Activated CD8-positive, alpha-beta memory T cell treated with anti-CD3 and anti-CD28 coated beads, Interleukin-2, amount 10 ng/mL, durations not matched to agents 7 days and 5 days (primary cell): ENCODE results near the gene CLIC5. TPM values are rescaled to one million over a fixed set of nuclear protein-coding genes. Genes with fewer than 3 reads are reported as not detected.

Experiments
- ATAC-seq: fragments of 150-1000 bp; cut with Tn5 transposase; one replicate; pipeline ENCODE4 v1.10.0; 2021; ENCODE audit warnings: moderate library complexity
- CTCF ChIA-PET: fragments of 350-600 bp; sonication (Branson Sonifier 250); formaldehyde crosslinking; loops from one replicate; lab custom pipeline; 2021; ENCODE audit warnings: antibody characterized with exemption; lab: Charles Lee
- DNase-seq: peaks from one replicate; pipeline ENCODE4 v3.0.0-alpha.2; 2020
- H3K27ac Mint-ChIP-seq: one replicate; pipeline ENCODE4 v1.8.0; 2021; ENCODE audit warnings: mild to moderate bottlenecking, mixed read lengths
- H3K27me3 Mint-ChIP-seq: one replicate; pipeline ENCODE4 v1.8.0; 2021; ENCODE audit warnings: mixed read lengths
- H3K36me3 Mint-ChIP-seq: one replicate; pipeline ENCODE4 v1.8.0; 2021; ENCODE audit warnings: mild to moderate bottlenecking, mixed read lengths
- H3K4me1 Mint-ChIP-seq: one replicate; pipeline ENCODE4 v1.8.0; 2021; ENCODE audit warnings: mixed read lengths
- H3K4me3 Mint-ChIP-seq: one replicate; pipeline ENCODE4 v1.8.0; 2021; ENCODE audit warnings: mild to moderate bottlenecking, moderate library complexity, mixed read lengths
- H3K9me3 Mint-ChIP-seq: one replicate; pipeline ENCODE4 v1.8.0; 2022; ENCODE audit warnings: low read depth, mixed read lengths
- total RNA-seq, 2 experiments: library from RNA; stranded (reverse); gene quantifications; one replicate each; pipeline ENCODE4 v1.2.3, GENCODE V29; 2021

CLIC5 gene
- total RNA-seq, result 1 to 10 TPM; 6.3 to 7.3 TPM

DNA sequence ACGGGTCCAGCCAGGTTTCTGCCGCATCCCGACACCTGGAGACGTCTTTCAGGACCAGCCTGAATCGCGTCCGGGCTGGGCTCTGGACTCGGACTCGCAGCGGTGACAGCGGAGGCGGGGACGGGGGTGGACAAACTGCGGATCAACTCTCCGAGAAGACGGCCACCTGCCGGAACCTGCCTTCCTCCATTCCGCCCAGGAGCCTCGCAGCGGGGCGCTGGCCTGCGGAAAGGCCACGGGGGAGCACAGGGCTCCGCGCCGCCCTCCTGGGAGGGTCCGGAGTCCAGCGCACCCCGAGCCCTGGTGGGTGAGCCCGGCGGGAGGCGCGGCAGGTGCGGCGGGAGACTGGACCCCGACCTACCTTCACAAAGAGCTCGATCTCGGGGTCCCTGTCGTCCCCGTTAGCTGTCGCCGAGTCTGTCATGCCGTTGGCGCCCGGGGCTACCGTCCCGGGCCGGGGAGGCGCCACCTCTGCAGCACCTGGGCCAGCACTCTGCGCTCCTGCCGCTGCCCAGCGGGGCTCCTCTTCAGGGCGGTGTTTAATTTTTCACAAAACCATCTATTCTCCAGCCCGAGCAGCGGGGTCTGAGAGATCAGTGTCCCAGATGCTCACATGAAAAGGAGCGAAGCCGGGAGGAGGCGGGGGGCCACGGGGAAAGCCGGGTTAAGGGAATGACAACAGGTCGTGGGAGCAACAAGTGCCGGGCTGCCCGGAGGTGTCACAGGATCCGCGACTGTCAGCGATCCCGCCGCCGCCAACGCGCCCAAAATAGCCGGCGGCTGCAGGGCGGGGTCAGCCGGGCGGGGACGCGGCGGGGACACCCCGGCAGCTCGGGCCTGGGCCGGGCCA lies at the start of gene CLIC5:
CLIC5 (minus strand) TSS at position 742 of the 850 bp plus-strand sequence; CDS start at position 424, 318 bp downstream.
- peak; percentile 52 for DNase-seq
- peak; percentile 41 for ATAC-seq
- H3K9me3 Mint-ChIP-seq, result no peaks in the 10 kb centered on the region
- H3K36me3 Mint-ChIP-seq, result peaks cover 2% of the 10 kb centered on the region
- H3K4me3 Mint-ChIP-seq, result peak within 1 kb of the TSS; percentile 77
- CTCF ChIA-PET, result no interaction called here
- peaks cover 51% of the 10 kb centered on the region for H3K4me1 Mint-ChIP-seq
- H3K27me3 Mint-ChIP-seq, result peaks cover 18% of the 10 kb centered on the region
- peak within 1 kb of the TSS; percentile 72 for H3K27ac Mint-ChIP-seq

DNA sequence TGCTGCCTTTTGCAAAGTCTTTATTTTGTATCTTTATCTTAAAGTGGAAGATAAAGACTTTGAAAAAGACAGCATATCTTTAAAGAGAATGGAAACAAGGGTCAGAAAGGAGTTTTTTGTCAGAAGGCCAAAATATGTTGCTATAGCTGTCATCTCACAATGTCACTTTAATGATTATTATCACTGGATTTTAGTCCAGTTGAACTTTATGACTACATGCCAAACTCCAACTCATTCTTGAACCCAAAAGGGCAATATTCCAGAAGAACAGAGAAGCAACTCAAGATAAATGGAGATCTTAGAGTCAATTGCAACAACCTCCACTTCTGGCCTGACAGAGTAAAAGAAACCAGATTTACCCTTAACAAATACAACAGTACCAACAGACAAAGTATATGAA lies 47.3 kb upstream of the CLIC5 start:
- H3K4me3 Mint-ChIP-seq, result no peak overlapping the region
- H3K36me3 Mint-ChIP-seq, result no peaks in the 10 kb centered on the region
- H3K27me3 Mint-ChIP-seq, result peaks cover 20% of the 10 kb centered on the region
- H3K27ac Mint-ChIP-seq, result no peak overlapping the region
- no peak for DNase-seq
- no peak for ATAC-seq
- H3K9me3 Mint-ChIP-seq, result no peaks in the 10 kb centered on the region
- CTCF ChIA-PET, result no interaction called here
- H3K4me1 Mint-ChIP-seq, result no peaks in the 10 kb centered on the region

DNA sequence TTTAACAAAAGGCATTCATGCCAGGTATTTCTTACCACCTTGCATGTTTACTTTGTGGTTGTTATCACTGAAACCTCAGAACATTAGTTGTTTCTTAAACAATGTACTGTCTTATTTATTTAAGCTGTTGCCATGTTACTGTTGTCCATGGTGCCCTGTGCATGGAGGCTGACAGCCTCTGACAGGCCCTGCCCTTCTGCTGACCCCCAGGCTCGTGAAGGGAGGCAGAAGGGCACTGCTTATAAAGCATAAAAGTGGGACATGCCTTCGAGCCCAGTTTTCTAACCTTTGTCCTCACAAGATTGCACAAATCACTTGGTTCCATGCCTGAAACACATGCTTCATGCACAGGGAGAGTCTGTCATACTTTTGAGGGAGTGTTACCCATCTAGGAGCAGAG lies 46.7 kb upstream of the CLIC5 start:
- Mint-ChIP-seq H3K9me3 (no peaks in the 10 kb centered on the region), H3K4me1 (no peaks in the 10 kb centered on the region), H3K36me3 (no peaks in the 10 kb centered on the region), H3K27ac (no peak overlapping the region), H3K4me3 (no peak overlapping the region), H3K27me3 (peaks cover 20% of the 10 kb centered on the region)
- CTCF ChIA-PET, result interaction anchor here (0.7 kb wide), 1 partner anchor 10 kb away, joined by 3 read pairs; no protein-coding TSS in a partner anchor
- no peak for DNase-seq
- ATAC-seq, result no peak

DNA sequence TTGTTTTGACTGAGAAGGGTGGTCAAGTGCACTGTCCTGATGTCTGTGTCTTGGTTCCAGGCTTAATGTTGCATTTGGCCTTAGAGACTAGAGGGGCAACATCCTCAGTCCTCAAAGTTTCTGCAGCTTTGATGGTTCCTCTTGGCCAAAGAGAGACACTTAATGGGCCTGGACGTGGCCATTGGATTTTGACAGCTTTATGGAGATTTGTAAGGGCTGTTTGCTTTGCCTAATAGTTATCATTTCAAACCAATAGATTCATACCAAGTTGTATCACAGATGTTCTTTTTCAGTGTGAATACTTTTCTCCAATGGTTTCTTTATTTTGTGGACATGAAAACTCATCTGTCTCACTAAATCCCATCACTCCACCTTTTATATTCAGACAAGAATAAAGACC lies 45.8 kb upstream of the CLIC5 start:
- ATAC-seq (no peak), DNase-seq (no peak)
- no peak overlapping the region for H3K27ac Mint-ChIP-seq
- CTCF ChIA-PET, result interaction anchor here (1.0 kb wide), 1 partner anchor 131 kb away, joined by 3 read pairs; no protein-coding TSS in a partner anchor
- H3K36me3 Mint-ChIP-seq, result no peaks in the 10 kb centered on the region
- no peaks in the 10 kb centered on the region for H3K4me1 Mint-ChIP-seq
- H3K9me3 Mint-ChIP-seq, result no peaks in the 10 kb centered on the region
- H3K4me3 Mint-ChIP-seq, result no peak overlapping the region
- peaks cover 22% of the 10 kb centered on the region for H3K27me3 Mint-ChIP-seq

DNA sequence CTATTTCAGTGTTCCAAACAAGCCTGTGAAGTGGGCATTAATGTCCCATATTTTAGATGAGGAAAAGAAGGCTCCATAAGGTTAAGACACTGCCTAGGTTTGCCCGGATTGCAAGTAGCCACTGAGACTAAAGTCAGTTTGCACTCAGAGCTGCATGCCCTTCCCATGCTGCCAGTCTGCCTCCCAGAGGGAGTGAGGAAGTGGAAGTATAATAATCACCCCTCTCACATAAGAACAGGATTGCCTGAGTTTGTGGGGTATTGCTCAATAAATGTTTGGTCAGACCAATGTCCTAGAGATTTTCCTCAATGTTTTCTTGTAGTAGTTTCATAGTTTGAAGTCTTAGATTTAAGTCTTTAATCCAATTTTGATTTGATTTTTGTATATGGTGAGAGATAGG lies 43.9 kb upstream of the CLIC5 start:
- Mint-ChIP-seq H3K4me3 (no peak overlapping the region), H3K27me3 (peaks cover 12% of the 10 kb centered on the region), H3K36me3 (no peaks in the 10 kb centered on the region), H3K27ac (no peak overlapping the region), H3K9me3 (no peaks in the 10 kb centered on the region), H3K4me1 (no peaks in the 10 kb centered on the region)
- ATAC-seq, result no peak
- CTCF ChIA-PET, result interaction anchor here (1.0 kb wide), 1 partner anchor 129 kb away, joined by 3 read pairs; no protein-coding TSS in a partner anchor
- no peak for DNase-seq

DNA sequence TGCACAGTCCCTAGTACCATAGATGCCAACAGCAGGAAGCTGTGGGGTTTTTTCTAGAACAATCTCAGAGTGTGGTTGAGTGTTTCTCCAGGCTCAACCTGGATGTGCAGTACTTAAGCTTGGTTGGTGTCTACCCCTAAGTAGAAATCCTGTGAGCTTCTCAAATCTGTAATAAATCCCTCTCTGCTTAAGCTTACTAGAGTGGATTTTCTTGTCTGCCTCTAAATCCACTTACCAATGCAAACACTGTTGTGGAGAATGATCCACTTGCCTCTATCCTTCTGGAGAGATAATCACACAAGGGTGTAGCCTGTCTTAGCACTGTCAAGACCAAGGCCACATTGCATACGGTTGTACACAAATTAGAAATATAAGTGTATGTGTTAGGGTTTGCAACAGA lies 43.3 kb upstream of the CLIC5 start:
- ATAC-seq, result no peak
- CTCF ChIA-PET, result interaction anchor here (1.0 kb wide), 1 partner anchor 128 kb away, joined by 3 read pairs; no protein-coding TSS in a partner anchor

DNA sequence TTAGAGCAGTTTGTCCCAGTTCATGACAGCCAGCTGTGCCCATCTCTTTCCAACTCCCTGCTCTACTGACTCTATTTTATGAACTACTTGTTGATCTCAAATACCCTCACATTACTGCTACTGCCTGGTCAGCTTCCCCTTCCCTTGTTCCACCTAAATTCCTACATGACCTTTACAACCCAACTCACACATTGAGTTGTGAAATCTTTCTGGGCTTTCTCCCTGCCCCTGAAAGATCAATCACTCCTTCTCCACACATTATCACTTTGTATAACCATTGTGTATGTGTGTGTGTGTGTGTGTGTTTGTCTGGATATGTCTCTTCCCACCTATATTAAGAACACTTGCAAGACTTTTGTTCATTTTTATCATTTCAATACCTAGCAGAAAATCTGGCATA lies 42.1 kb upstream of the CLIC5 start:
- Mint-ChIP-seq H3K4me1 (peaks cover 14% of the 10 kb centered on the region), H3K36me3 (peaks cover 3% of the 10 kb centered on the region), H3K9me3 (no peaks in the 10 kb centered on the region), H3K27me3 (peaks cover 6% of the 10 kb centered on the region), H3K27ac (no peak overlapping the region), H3K4me3 (no peak overlapping the region)
- DNase-seq (no peak), ATAC-seq (no peak)
- CTCF ChIA-PET, result no interaction called here

More for the DNA sequence above, 43.3 kb upstream of the CLIC5 start:
- DNase-seq, result no peak
- no peak overlapping the region for H3K27ac Mint-ChIP-seq
- no peak overlapping the region for H3K4me3 Mint-ChIP-seq
- peaks cover 4% of the 10 kb centered on the region for H3K4me1 Mint-ChIP-seq
- peaks cover 3% of the 10 kb centered on the region for H3K36me3 Mint-ChIP-seq
- no peaks in the 10 kb centered on the region for H3K9me3 Mint-ChIP-seq
- peaks cover 11% of the 10 kb centered on the region for H3K27me3 Mint-ChIP-seq

DNA sequence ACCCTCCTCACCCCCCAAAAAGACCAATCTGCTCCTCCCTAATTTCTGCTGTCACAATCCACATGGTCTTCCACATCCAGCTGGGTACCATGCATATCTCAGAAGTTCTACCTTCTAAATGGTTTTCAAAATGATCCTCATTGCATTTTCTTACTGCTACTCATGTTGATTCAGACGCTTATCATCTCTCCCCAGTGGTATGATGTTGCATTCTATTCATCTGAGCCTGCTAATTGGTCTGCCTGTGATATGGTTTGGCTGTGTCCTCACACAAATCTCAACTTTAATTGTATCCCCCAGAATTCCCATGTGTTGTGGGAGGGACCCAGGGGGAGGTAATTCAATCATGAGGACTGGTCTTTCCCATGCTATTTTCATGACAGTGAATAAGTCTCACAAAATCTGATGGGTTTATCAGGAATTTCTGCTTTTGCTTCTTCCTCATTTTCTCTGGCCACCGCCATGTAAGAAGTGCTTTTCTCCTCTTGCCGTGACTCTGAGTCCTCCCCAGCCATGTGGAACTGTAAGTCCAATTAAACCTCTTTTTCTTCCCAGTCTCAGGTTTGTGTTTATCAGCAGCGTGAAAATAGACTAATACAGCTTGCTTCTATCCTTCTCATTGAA lies 41.4 kb upstream of the CLIC5 start:
- no peaks in the 10 kb centered on the region for H3K9me3 Mint-ChIP-seq
- DNase-seq (no peak), ATAC-seq (no peak)
- H3K27ac Mint-ChIP-seq, result no peak overlapping the region
- H3K4me3 Mint-ChIP-seq, result no peak overlapping the region
- CTCF ChIA-PET, result no interaction called here
- peaks cover 18% of the 10 kb centered on the region for H3K4me1 Mint-ChIP-seq
- H3K27me3 Mint-ChIP-seq, result peaks cover 6% of the 10 kb centered on the region
- peaks cover 3% of the 10 kb centered on the region for H3K36me3 Mint-ChIP-seq

DNA sequence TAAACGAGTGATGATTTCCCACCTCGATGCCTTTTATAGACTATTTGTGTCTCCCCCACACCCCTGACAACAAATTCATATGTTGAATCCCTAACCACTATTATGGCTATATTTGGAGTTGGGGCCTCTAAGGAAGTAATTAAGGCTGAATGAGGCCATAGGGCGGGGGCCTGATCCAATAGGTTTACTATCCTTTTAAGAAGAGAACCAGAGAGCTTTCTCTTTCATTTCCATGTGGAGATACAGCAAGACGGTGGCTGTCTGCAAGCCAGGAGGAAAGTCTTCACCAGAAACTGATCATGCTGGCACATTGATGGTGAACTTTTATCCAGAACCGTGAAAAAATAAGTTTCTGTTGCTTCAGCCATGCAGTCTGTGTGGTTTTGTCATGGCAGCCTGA lies 38.9 kb upstream of the CLIC5 start:
- DNase-seq, result no peak
- ATAC-seq, result no peak
- Mint-ChIP-seq H3K9me3 (no peaks in the 10 kb centered on the region), H3K27me3 (peaks cover 6% of the 10 kb centered on the region), H3K4me1 (peaks cover 18% of the 10 kb centered on the region), H3K4me3 (no peak overlapping the region), H3K27ac (no peak overlapping the region), H3K36me3 (peaks cover 3% of the 10 kb centered on the region)
- CTCF ChIA-PET, result interaction anchor here (2.0 kb wide), 1 partner anchor 124 kb away, joined by 5 read pairs; no protein-coding TSS in a partner anchor

DNA sequence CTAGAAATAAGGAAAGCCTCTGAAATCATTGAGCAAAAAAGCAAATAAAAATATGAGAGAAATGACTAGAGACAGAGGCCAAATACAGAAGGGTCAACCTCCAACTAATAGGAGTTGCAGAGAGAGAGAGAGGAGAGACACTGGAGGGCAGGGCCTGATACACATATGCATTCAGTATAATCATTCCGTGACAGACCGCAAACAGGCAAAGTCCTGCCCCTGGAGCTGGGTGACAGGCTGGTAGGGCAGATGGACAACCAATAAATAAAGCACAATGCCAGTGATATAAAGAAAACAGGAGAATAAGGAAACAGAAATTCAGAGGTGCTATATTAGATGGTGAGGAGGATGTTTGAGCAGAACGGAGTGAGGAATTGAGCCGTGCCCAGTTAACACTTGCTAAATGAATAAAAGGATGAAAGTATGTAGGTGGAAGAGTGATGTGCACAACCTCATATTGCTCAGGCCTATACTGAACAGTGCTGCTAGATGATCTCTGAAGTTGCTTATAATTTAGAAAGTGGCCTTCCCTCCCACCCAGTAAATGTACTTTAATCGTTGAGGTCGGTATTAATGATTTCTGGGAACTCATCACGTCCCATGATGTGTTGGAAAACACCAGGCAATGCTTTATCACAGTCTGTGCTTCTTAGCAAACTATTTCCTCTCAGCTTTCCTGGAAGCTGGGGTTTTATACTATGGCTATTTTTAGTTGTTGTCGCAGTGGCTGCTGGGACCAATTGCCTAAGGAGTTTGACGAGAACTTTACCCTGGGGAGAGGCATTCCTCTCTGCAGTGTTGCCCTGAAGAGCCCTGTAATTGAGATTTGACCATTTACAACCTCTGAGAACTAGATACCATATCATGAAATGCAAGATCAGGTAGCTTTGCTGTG lies 37.6 kb upstream of the CLIC5 start:
- DNase-seq (no peak), ATAC-seq (no peak)
- no peak overlapping the region for H3K4me3 Mint-ChIP-seq
- no peaks in the 10 kb centered on the region for H3K9me3 Mint-ChIP-seq
- CTCF ChIA-PET, result interaction anchor here (0.6 to 1.1 kb wide), 4 partner anchors 9 to 138 kb away, joined by 3 to 4 read pairs (median 3); no protein-coding TSS in a partner anchor
- no peak overlapping the region for H3K27ac Mint-ChIP-seq
- peaks cover 18% of the 10 kb centered on the region for H3K4me1 Mint-ChIP-seq
- peaks cover 3% of the 10 kb centered on the region for H3K36me3 Mint-ChIP-seq
- H3K27me3 Mint-ChIP-seq, result peaks cover 5% of the 10 kb centered on the region

DNA sequence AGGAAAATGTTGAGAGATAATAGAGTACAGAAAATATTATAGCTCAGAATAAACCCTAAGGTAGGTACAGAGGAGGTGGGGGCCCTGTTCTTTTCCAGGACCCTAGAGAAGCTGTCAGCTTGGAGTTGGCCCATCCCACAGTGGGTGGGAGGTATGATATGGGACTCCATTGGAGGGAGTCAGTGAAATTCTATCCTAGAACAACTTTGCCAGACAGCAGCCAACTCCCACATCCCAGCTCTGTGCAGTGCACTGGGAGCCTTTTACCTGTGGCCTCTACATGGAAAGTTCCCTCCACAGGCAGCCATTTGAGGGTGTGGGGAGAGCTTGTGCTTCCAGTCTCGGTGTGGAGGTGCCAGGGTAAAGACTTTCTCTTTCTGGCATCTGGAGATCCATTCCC lies 36.8 kb upstream of the CLIC5 start:
- no peak overlapping the region for H3K27ac Mint-ChIP-seq
- CTCF ChIA-PET, result interaction anchor here (0.7 to 1.1 kb wide), 3 partner anchors 9 to 11 kb away, joined by 3 to 4 read pairs (median 3); no protein-coding TSS in a partner anchor
- H3K27me3 Mint-ChIP-seq, result peaks cover 5% of the 10 kb centered on the region
- DNase-seq (no peak), ATAC-seq (no peak)
- H3K36me3 Mint-ChIP-seq, result peaks cover 3% of the 10 kb centered on the region
- no peak overlapping the region for H3K4me3 Mint-ChIP-seq
- peaks cover 18% of the 10 kb centered on the region for H3K4me1 Mint-ChIP-seq
- H3K9me3 Mint-ChIP-seq, result no peaks in the 10 kb centered on the region

DNA sequence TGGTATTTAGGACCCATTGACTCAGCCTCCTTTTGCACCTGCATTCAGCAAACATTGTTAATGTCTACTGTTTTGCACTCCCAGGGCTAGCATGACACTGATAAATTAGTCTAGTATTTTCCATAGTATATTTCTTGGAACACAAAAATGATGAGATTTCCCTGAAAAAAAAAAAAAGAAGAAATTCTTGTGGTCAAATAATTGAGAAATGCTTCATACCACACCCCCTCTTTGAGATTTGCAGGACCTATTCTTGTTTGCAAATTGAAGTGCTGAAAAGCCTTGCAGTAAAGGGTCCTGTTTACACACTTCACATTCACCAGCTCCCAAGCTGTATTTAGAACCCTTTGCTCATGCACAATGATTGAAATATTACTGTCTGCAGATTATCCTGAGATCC lies 36.3 kb upstream of the CLIC5 start:
- no peak overlapping the region for H3K27ac Mint-ChIP-seq
- no peaks in the 10 kb centered on the region for H3K9me3 Mint-ChIP-seq
- CTCF ChIA-PET, result interaction anchor here (0.8 kb wide), 1 partner anchor 9 kb away, joined by 4 read pairs; no protein-coding TSS in a partner anchor
- H3K4me1 Mint-ChIP-seq, result peaks cover 18% of the 10 kb centered on the region
- H3K4me3 Mint-ChIP-seq, result no peak overlapping the region
- H3K27me3 Mint-ChIP-seq, result peaks cover 4% of the 10 kb centered on the region
- no peak for DNase-seq
- peaks cover 3% of the 10 kb centered on the region for H3K36me3 Mint-ChIP-seq
- ATAC-seq, result no peak
